Brain microvascular endothelial cell (primary cell): Measurements from ENCODE around the gene C2CD2.

Source experiments
- DNase-seq: peaks from one replicate; pipeline ENCODE4 v3.0.0-alpha.2; 2020
- H3K27ac ChIP-seq: fragments of 250-450 bp; sonication (Bioruptor Pico); 2 replicates; pipeline ENCODE4 v1.5.1; 2020; ENCODE audit warnings: mild to moderate bottlenecking, moderate library complexity
- H3K27me3 ChIP-seq: fragments of 250-450 bp; sonication (Bioruptor Pico); replicated peaks from 2 replicates; pipeline ENCODE4 v1.5.1; 2020; ENCODE audit warnings: mild to moderate bottlenecking
- H3K36me3 ChIP-seq: fragments of 250-450 bp; sonication (Bioruptor Pico); replicated peaks from 2 replicates; pipeline ENCODE4 v1.5.1; 2020; ENCODE audit warnings: mild to moderate bottlenecking
- H3K4me3 ChIP-seq: 2 replicates; pipeline ENCODE4 v1.5.1; 2011; ENCODE audit warnings: low read depth, mild to moderate bottlenecking, control low read depth, low read length, moderate library complexity
- CTCF ChIP-seq: IDR thresholded peaks from 2 replicates; pipeline ENCODE4 v1.5.1; 2011; ENCODE audit warnings: low read depth, mild to moderate bottlenecking, moderate library complexity, low read length, control low read depth, inconsistent platforms; ENCODE audit errors: missing control alignments
- in situ Hi-C: cut with HindIII; loops from 2 replicates; pipeline ENCODE4 v1.10.0; 2017; ENCODE audit warnings: low sequenced_read_pairs, low pct_ligation_motif_present

The C2CD2 gene

GRCh38 chr21:41861987-41862386, 91.8 kb downstream of the C2CD2 start:
- DNase-seq, result no peak
- H3K36me3 ChIP-seq, result peaks cover 3% of the 10 kb centered on the region
- in situ Hi-C loops, result no loop called here
- no peak overlapping the region for H3K4me3 ChIP-seq
- no peak overlapping the region for H3K27ac ChIP-seq
- peak; percentile 1 for TF ChIP-seq CTCF
- no peaks in the 10 kb centered on the region for H3K27me3 ChIP-seq

GRCh38 chr21:41861255-41861654, 92.6 kb downstream of the C2CD2 start:
- Histone ChIP-seq H3K27me3 (no peaks in the 10 kb centered on the region), H3K27ac (no peak overlapping the region), H3K4me3 (no peak overlapping the region), H3K36me3 (peaks cover 3% of the 10 kb centered on the region)
- no peak for DNase-seq
- TF ChIP-seq CTCF, result no peak
- in situ Hi-C loops, result no loop called here

- Histone ChIP-seq H3K27ac (no peak overlapping the region), H3K36me3 (peaks cover 7% of the 10 kb centered on the region), H3K4me3 (no peak overlapping the region), H3K27me3 (no peaks in the 10 kb centered on the region)
- in situ Hi-C loops, result no loop called here
- TF ChIP-seq CTCF, result no peak
- no peak for DNase-seq
These were observed 94.4 kb downstream of the C2CD2 start for GRCh38 chr21:41859297-41859980.

GRCh38 chr21:41858466-41859296, 95.1 kb downstream of the C2CD2 start:
- Histone ChIP-seq H3K27me3 (no peaks in the 10 kb centered on the region), H3K36me3 (peaks cover 11% of the 10 kb centered on the region), H3K27ac (no peak overlapping the region), H3K4me3 (no peak overlapping the region)
- in situ Hi-C loops, result no loop called here
- TF ChIP-seq CTCF, result no peak
- no peak for DNase-seq

GRCh38 chr21:41857771-41858300, 96.0 kb downstream of the C2CD2 start:
- Histone ChIP-seq H3K36me3 (peaks cover 12% of the 10 kb centered on the region), H3K27ac (no peak overlapping the region), H3K4me3 (no peak overlapping the region), H3K27me3 (no peaks in the 10 kb centered on the region)
- no peak for DNase-seq
- TF ChIP-seq CTCF, result no peak
- in situ Hi-C loops, result no loop called here
